GM23248 (cell line): ENCODE results near the gene TRPM2.

Experiments
- EZH2 ChIP-seq: fragments of 200-600 bp; sonication (generic); IDR thresholded peaks from 2 replicates; pipeline ENCODE4 v1.6.1; 2018; ENCODE audit warnings: antibody characterized with exemption, mild to moderate bottlenecking; ENCODE audit not compliant: insufficient read depth, poor library complexity, severe bottlenecking
- EZH2phosphoT487 ChIP-seq: fragments of 200-600 bp; sonication (generic); IDR thresholded peaks from 2 replicates; pipeline ENCODE4 v1.6.1; 2018; ENCODE audit warnings: antibody characterized with exemption, moderate library complexity, mild to moderate bottlenecking, low read depth; ENCODE audit not compliant: insufficient read depth

DNA sequence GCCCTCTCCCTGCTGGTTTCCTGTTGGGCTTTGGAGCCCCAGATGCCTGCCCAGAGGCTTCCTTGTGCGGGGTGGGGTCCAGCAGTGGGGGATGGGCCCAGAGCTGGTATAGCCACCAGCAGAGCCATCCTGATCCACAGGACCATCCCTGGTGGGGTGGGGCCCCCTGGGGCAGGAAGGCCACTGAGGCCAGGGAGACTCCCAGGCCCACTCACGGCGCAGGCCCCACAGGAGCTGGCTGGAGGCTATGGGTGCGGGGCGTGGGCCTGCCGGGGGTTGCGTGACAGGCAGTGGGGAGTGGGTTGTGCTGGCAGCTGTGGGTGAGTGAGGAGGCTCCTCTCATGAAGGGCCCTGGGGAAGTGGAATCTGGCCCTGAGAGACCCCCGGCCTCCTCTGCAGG, 107.6 kb downstream of the TRPM2 start:
- no peak for TF ChIP-seq EZH2
- TF ChIP-seq EZH2phosphoT487, result no peak
